Erythroblast (primary cell): ENCODE data around the gene LIMD2.

ENCODE experiments used
- GATA1 ChIP-seq: IDR thresholded peaks from 2 replicates; pipeline ENCODE4 v1.6.1; 2011; ENCODE audit warnings: low read depth, mild to moderate bottlenecking, control low read depth, low read length, moderate library complexity
- POLR2A ChIP-seq: IDR thresholded peaks from 2 replicates; pipeline ENCODE4 v1.6.1; 2011; ENCODE audit warnings: mild to moderate bottlenecking, low read length

DNA sequence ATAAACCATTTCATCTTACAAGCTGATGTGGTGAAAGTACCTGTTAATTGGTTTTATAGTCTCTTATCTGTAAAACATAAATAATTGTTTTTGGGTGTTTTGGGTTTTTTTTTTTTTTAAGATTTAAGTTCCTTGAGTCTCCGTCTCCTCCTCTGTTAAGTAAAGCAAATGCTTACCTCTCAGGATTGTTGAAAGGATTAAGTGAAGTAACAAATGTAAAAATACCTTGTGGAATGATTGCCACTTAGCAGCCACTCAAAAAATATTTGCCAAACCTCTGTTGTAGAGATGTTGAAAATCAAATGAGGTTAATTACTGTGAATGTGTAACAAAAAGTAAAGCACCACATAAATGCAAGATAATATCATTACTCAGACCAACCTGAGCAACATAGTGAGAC, 19.2 kb downstream of the LIMD2 start:
- TF ChIP-seq GATA1 (no peak), POLR2A (no peak)
